GM21360 (cell line): ENCODE results near the gene OSBP2.
"Not testable (repeated sequence)": the region's sequence is repeated elsewhere in the genome, so short reads cannot be mapped to it uniquely, and the experiment has no call there.

Source experiments
- ATAC-seq: cut with Tn5 transposase; IDR thresholded peaks from one replicate; pipeline ENCODE4 v1.9.1; 2021; ENCODE audit warnings: mild to moderate bottlenecking, moderate library complexity; ENCODE audit not compliant: unreplicated experiment

The OSBP2 gene

GRCh38 chr22:30694640-30695350, at the start of gene OSBP2:
TSS of gene OSBP2 (plus strand) at chr22:30694874. CDS start at chr22:30694910, 36 bp downstream.
- ATAC-seq: no peak

DNA sequence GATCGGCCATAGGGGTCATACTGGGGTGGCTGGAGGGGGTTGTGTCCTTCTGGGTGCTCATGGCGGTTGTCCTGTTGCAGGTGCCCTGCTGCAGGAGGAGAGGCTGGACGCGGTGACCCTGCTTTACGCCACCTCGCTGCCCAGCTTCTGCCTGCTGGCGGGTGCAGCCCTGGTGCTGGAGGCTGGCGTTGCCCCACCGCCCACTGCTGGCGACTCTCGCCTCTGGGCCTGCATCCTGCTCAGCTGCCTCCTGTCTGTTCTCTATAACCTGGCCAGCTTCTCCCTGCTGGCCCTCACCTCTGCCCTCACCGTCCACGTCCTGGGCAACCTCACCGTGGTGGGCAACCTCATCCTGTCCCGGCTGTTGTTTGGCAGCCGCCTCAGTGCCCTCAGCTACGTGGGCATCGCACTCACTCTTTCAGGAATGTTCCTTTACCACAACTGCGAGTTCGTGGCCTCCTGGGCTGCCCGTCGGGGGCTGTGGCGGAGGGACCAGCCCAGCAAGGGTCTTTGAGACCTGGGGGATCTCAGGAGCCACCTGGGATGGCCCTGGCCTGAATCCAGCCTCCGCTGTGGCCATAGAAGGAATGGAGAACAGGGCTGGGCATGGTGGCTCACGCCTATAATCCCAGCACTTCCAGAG, 48.0 kb upstream of the OSBP2 start:
- ATAC-seq: no peak

DNA sequence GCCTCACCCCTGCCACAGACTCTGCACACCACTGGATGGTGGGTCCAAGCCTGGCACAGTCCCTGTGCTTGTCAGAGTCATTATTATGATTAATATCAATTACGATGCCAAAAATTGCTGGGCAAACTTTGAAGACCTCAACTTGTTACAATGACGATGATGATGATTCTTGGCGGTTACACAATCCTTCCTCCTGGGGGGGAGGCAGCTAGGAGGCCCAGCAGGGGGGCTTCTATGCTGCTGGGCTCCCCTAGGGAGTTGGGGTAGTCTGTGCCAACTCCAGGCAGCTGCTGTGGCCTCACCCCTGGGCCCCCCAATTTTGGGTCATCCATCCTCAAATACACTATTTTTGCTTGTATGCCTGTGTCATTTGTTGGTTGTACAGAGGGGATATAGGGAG, 47.1 kb upstream of the OSBP2 start:
- no peak for ATAC-seq

GRCh38 chr22:30648825-30649224, 45.8 kb upstream of the OSBP2 start:
- no peak for ATAC-seq

GRCh38 chr22:30649430-30650007, 45.2 kb upstream of the OSBP2 start:
- no peak for ATAC-seq

GRCh38 chr22:30650508-30651116, 44.1 kb upstream of the OSBP2 start:
- no peak for ATAC-seq

GRCh38 chr22:30652852-30653251, 41.8 kb upstream of the OSBP2 start:
- ATAC-seq: no peak

DNA sequence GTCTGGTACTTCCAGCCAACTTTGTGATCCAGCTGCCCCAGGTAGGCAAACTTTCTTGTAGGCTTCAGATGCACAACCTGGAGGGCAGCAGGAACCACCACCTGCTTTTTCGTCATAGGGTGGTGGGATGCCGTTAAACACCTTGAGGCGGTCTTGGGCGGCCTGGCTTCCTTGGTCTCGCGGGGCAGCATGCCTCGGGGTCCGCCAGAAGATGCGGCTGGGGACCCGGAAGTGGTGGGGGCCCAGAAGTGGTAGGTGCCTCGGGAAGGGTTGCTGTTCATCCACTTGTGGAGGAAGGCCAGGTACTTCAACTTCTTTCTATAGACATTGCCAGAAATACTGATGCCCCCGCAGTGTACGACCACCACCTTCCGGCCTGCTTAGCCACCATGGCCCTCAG, 40.3 kb upstream of the OSBP2 start:
- ATAC-seq: no peak

- no peak for ATAC-seq
These were observed 39.1 kb upstream of the OSBP2 start for GRCh38 chr22:30655532-30655931.

DNA sequence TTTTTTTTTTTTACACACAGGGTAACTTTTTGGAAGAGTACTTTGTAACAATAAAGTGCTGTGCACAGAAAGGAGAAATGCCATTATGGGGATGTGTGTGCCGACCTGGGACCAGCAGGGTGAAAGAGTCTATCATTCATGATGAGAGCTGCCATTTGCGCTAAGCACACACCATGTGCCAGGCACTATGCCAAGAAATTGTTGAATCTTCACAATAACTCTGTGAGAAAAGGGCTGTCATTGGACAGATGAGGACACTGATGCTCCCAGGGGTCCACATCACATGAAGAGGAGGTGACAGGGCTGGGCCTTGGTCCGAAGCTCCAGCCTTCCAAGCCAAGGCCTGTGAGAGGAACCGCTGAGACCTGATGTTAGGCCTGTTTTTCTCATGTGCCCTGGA, 32.6 kb upstream of the OSBP2 start:
- no peak for ATAC-seq

DNA sequence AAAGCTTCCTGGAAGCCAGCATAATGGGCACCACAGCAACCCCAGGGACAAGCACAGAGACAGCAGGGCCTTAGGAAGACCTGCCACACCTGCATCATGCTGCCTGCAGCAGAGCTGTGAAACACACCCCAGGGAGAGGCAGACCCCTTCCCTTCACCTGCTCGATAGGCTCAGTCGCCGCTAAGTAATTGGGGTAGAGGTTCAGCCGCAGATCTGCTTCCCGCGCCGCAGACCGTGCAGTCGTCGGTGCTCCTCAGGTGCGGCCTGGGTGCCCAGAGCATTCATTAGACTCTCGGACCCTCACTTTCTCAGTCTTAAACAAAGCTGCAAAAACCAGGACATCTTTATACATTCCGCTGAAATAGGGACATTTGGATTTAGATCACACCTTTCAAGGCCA, 29.9 kb upstream of the OSBP2 start:
- ATAC-seq: no peak

DNA sequence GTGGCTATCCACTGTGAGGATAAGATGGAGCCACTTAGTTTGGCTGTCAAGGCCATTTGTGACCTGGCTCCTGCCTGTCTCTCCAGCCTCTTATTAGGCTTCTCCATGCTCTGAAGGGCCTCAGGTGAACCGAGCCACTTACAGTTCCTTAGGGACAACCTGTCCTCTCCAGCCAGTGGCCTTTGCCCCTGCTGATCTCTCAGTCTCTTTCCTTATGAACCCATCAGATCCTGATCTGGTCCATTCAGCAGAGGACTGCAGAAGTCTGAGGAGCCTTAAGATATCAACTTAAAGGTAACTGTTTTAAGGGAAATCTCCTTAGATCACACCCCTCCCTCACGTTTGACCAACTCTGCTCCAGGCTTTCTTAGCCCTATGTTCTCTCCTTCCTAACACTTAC, 29.4 kb upstream of the OSBP2 start:
- no peak for ATAC-seq

DNA sequence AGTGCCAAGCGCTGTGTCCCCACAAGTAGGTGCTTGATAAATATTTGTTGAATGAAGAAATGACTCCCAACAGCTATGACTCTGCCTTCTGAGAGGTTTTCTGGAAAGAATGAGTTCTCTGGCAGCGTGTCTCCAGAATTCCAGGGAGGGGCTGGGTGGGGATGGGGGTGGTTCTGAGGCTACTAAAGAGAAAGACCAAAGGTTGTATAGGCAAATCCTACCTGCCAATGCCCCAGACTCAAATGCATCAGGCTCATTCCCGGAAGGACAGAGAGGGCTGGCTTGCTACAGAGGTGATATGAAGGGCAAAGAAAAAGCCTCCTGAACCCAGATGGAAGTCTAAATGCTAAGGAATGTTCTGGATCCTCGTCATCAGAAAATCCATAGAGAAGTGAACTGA, 28.9 kb upstream of the OSBP2 start:
- ATAC-seq: no peak

DNA sequence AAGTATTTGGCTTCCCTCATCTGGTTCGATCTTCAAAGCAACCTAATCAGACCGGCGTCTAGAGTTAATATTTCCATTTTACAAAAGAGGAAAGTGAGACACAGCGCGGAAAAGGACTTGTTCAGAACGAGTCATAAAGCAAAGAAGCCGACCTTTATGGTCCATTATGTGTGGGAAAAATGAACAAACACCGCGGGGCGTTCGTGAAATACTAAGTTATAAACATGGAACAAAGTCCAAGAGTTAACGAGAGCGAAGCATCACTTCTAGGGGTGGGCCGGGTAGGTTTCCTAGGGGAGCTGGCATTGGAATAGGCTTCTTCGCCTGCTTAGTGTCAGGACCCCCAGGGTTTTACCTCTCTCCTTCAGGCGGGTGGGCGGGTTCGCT, 27.6 kb upstream of the OSBP2 start:
- ATAC-seq: no peak

DNA sequence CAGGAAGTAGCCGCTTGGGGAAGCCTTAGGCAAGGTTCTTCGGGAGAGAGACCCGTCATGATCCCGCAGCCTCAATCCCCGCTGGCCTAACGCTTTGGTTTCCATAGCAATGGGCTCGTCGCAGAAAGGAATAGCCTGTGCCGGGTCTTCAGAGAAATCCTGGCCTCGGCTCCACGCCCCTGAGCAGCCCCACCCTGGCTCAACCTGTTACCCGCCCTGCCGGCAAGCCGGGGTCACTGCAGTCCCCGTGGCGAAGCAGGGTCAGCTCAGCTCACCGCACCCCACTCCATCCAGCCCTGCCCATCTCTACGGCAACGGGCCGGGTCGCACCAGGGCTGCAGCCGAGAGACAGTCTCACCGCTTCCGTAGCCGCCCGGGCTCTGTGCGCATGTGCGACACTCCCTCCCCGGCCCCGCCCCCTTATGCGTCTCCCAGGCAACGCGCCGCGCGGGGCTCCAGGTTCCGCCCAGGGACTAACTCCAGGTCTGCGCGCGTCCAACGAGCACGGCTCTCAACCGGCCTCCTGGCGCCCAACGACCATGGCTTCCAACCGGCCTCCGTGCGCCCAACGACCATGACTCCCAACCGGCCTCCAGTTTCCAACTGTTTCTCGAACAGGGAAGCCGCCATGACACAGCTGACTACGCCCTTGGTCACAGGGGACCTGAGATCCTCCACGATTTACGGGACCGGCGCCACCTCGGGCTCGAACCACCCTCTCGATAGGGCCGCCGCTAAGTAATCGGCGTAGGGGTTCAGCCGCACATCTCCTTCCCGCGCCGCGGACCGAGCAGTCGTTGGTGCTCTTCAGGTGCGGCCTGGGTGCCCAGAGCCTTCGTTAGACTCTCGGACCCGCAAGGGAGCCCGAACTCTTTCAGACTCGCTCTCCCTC, 26.9 kb upstream of the OSBP2 start, which contains the start of gene DUSP18:
Gene DUSP18 (minus strand): TSS at position 382 of the 892 bp plus-strand sequence. CDS start 3,872 bp downstream, outside the sequence.
- peak; percentile 85 for ATAC-seq

DNA sequence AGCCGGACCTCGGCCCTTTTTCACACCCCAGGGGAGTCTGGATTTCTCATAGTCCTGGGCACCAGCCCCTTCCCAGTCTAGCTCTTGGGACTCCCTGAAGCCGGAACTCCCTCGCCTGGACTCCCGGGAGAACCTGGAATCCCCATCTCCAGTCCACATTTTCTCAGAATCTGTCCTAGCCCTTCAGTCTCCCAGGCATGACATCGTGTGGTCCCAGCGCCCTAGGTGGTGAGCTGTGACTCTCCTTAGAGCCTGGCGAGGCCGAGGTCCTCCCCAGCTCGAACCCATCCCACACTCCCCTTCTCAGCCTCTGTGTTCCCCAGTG, 26.3 kb upstream of the OSBP2 start:
- no peak for ATAC-seq

- ATAC-seq: no peak
These were observed 23.6 kb upstream of the OSBP2 start for GRCh38 chr22:30671071-30671470.

DNA sequence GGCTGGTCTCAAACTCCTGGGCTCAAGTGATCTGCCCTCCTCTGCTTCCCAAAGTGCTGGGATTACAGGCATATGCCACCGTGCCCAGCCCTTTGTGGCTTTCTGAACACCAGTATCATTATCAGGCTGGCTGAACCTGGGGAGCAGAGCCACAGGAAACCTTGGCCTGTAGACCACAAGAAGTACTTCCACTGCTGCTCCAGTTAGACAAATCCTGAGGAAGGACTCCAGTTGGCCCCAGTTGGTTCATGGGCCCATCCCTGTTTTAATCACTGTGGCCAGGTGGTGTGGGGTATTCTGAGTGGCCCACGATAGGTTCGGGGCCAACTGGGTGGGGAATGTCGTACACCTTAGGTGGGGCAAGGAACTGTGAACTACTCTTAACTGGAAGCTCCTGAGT, 21.5 kb upstream of the OSBP2 start:
- ATAC-seq: no peak

- no peak for ATAC-seq
These were observed 20.2 kb upstream of the OSBP2 start for GRCh38 chr22:30674482-30674881.

DNA sequence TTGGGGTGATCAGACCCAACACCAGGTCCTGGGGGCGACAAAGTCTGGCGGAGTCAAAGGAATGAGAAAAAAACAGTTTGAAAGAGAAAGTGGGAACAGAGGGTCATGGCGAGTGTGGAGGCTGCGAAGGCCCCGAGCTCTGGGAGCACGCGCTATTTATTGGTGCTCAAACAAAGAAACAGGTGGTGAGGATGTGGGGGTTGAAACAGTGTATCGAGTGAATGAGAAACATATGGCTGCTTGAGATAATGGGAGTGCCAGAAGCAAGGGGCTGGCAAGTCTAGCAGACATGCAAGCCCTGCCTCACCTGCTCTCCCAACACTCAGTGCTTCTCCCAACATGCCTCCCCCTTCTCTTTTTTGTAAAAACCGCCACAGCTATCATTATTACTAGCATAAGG, 19.2 kb upstream of the OSBP2 start:
- no peak for ATAC-seq

GRCh38 chr22:30676565-30676964, 18.1 kb upstream of the OSBP2 start:
- ATAC-seq: not testable (repeated sequence)
